GM18511 (cell line): ENCODE data around the gene OSBPL5.

Experiments
- ATAC-seq: cut with Tn5 transposase; IDR thresholded peaks from one replicate; pipeline ENCODE4 v1.9.1; 2021; ENCODE audit warnings: mild to moderate bottlenecking, moderate library complexity; ENCODE audit not compliant: unreplicated experiment

OSBPL5 gene

DNA sequence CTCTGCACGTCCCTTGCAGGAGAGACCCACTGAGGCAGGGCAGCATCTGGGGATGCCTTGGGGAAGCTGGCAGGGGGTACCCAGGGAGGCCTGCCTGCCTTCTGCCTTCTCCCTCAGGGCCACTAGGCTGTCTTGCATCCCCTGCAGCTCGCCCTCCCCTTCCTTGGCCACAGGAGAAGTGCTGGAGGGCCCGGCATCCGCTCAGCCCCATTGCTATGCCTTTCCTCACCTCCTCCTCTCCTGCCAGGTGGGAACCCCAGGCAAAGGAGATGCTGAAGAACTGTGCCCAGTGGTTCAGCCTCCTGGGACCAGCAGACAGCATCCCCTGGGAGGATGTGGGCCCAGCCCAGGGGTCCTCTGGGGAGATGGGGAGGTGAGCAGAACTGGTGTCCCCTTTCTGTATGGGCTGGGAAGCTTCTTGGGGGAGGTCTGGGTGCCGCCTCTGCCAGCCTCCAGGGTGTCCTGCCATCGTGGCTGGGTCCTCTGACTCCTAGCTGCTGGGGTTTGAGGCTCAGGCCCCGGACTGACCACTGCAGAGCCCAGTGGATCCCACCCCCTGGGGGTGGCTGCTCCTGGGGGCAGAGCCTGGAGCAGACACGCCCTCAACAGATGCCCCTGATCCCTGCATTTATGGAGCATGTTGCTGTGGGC lies 32.9 kb upstream of the OSBPL5 start:
- ATAC-seq, result no peak

DNA sequence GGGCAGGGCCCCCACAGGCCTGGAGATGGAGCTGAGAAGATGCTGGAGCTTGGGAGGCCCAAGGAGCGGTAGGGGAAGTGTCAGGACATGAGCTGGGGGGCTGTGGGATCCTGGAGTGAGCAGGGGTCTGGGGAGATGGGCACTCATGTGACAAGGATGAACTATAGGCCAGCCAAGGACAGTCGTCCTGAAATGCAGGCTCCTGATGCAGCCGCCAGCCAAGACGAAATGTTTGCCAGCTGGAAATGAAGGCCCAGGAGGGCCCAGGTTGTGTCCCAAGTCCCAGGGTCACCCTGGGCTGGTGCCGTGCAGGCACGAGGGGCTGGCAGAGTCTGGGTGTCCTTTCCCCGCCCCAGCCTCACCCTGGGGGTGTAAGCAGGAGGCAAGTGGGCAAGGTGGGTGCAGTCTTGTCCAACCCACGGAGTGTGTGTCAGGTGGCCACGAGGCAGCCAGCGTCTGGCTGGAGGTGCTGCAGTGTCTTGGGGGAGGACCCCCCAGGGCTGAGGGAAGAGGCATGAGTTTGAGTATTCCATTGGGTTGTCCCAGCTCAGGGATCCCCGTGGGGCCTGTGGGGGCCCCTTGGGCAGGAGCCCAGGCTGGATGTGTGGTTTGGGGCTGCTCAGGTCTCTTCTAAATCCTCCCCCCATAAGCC lies 32.1 kb upstream of the OSBPL5 start:
- no peak for ATAC-seq

DNA sequence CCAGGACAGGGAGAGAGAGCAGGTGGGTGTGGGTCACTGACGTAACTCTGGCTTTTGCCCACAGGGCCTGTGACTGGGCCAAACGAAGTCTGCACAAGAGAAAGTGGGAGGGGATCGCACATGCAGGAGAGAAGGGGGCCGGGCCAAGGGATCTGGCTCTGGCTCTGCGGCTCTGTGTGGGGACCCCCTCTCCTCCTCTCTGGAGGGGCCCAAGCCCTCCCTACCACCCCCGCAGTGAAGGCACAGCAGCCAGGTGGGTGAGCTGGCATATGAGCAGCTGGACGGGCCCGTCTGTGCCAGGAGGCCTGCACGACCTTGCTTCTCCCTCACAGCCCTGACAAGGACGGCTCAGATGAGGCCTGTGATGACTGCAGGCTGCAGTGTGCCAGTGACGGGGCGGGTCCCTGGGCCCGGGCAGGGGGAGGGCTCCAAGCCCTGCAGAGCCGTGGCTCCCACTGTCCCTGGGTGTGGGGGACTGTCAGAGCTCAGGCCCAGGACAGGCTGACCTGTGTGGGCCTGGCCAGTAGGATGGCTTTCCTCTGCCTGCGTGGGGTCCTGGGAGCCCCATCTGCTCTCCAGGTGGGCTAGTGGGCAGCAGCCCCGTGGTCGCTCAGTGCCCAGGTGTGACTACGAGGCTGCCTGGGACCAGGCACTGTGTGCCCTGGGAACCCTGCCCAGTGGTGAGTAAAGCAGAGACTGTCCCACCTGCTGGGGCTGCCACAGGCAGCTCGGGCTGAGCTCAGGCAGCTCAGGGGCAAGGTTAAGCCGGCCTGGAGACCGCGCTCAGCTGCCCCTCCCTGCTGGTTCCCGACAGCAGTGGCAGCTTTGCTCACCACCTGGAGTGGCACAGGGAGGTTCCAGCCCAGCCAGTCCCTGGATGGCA lies 31.3 kb upstream of the OSBPL5 start:
- ATAC-seq, result no peak

DNA sequence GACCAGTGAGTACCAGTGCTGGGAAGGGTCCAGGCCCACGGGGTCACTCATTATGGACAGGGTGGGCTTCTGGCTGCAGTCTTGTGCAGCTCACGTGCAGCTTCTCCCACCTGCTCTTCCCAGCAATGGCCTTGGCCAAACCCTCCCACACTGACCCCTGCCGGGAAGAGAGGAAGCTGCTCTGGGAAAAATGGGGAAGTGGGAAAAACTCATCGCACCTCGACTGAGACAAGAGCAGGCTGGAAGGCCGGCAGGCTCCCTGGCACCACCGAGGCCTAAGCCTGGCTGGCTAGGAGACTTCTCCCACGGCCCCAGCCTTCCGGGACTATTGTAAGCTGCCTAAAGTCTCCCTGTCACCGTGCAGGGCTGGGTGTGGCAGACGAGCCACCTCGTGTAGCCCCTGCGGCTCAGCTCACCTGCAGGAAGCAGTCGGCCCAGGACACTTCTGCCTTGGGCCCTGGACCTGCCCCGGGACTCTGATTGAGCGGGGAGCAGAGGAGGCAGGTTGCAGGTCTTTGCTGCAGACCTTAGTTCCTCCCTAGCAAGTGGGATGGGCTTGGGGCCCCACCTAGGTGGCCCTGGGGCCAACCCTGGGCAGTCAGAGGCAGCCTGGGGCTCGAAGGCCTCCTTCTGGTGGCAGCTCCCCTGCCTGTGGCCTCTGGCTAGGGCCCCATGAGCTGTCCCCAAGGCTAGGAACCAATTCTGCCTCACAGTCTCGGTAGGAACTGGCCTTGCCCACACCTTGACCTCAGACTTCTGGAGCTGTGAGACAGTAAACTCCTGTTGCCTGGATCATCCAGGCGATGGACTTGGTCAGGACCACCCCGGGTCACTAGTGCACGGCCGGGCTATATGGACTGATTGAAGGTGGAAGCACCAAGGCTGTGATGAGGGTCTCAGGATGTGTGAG lies 30.4 kb upstream of the OSBPL5 start:
- no peak for ATAC-seq

DNA sequence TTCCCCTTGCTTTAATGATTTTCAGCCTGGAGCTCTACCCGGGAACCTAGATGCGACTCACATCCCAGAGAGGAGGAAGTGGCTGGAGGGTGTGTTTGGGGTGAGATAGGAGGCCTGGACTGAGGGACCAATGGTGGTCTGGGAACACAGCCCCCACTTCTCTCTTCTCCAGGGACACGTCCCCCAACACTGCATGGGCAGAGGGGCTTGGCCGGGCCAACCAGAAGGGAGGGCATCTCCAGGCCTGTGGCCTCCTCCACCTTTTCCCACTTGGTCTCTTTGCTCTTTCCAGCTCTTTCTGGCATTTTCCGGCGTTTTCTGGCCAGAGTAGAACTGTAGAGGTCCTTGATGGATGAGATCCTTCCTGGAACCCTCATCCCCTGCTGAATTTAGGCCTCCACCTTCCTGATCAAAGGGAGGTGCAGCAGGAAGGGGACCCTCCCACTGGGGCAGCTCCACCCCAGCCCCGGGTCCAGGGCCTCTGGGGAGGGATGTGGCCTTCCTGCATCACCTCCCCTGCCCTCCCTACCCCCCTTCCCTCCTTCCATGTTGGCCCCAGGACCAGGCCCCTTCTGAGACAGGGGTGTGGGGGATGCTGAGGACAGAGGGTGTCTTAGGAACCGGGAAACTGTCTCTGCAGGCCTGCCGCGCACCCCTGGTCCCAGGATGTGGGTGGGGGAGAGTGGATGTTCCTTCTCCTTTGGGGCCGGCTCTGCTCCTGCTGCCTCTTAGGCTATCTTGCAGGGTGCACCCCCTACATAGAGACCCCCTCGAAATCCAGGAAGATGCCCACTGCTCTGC lies 29.1 kb upstream of the OSBPL5 start:
- ATAC-seq, result no peak

DNA sequence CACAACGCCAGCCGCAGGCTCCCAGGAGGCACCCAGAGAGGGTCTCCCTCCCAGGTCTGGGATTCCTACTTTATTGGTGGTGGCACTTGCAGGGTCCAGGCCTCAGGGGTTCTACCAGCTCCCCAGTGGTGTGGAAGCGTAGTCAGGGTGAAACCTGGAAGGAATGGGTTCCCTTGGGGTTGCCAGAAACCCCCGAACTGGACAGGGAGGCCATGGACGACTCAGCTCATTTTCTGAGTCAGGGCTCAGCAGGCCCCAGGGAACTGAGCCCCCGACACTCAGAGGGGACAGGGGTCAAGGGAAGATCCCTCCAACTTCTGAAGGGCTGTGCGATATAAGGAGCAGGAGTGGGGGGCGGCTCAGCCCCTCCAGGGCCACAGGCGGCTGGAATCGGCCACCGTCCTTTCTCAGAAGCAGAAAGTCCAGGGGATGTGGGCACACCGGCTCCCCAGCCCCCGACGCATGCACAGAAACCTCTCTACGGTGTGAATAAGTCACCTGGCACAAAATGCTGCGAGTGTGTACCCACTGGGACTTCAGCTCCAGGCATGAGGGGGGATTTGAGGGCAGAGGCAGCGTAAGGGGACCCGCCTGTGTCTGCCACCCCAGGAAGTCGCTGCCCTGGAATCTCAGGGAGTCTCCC lies 28.4 kb upstream of the OSBPL5 start:
- ATAC-seq, result no peak

DNA sequence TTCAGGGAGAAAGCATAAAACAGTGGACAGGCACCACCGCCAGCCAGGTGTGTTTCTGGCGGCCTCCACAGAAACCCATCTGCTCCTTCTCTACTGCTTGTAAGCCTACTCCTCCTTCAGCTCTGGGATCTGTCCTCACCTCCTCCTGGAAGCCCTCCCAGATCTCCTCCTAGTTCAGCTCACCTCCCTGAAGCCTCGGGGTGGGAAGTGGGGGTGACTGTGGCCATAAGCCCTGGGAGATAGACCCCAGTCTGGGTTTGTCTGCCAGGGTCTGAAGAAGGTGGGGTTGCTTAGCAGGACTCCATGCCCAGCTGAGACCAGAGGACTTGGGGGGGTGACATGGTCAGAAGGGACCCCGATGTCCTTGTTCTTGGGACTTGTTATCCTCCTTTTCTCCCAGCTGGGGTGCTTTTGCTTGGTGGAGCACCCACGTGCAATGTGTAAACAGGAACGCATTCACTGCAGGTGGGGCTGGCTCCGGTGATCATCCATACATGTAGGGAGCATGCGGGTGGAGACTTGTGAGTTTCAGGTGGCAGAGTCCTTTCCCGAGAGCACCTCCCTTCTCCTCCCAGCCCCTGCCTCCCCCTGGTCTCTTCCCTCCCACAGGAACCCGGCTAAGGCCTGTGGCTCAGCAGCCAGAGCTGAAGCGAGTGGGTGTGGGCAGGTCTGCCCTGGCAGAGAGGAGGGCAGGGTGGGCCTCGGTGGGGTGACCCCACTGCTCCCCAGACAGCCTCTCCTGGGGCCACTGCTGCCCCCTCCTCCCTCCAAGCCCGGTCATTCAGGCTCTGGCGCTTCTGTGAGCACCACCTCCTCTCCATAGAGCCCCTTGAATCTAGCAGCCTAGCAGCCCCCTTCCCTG lies 27.6 kb upstream of the OSBPL5 start:
- no peak for ATAC-seq

DNA sequence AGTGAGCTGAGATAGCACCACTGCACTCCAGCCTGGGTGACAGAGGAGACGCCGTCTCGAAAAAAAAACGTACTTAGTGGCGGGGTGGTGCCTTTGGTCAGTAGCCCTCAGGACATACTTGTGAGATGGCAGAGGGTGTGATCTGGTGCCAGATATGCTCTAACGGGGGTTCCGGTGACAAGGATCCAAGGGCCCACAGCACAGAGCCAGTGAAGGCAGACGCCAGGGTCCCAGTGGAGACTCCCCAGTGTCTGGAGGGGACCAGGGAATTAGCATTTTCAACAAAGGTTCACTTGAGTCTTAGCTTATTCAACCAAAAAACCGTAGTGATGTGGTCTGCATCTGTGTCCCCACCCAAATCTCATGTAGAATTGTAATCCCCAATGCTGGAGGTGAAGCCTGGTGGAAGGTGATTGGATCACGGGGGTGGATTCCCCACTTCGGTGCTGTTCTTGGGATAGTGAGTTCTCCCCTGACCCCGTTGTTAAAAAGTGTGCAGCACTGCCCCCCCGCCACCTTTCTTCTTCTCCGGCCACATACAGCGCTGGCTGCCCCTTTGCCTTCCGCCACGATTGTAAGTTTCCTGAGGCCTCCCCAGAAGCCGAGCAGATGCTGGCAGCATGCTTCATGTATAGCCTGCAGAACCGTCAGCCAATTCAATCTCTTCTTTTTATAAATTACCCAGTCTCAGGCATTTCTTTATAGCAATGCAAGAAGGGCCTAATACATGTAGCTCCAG lies 26.6 kb upstream of the OSBPL5 start:
- ATAC-seq, result no peak

DNA sequence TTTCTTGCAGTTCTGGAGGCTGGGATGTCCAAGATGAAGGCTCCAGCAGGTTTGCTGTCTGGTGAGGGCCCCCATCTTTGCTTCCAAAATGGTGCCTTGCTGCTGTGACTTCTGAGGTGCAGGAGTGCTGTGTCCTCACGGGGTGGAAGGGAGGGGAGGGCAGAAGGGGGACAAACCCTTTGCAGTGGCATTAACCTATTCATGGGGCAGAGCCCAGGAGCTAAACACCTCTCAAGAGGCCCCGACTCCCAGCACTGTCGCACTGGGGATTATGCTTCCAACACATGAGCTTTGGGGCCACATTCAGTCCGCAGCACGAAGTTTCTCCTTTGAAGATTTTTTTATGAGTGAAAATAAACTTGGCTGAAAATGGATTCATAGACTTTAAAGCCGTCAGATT lies 25.5 kb upstream of the OSBPL5 start:
- ATAC-seq, result no peak

DNA sequence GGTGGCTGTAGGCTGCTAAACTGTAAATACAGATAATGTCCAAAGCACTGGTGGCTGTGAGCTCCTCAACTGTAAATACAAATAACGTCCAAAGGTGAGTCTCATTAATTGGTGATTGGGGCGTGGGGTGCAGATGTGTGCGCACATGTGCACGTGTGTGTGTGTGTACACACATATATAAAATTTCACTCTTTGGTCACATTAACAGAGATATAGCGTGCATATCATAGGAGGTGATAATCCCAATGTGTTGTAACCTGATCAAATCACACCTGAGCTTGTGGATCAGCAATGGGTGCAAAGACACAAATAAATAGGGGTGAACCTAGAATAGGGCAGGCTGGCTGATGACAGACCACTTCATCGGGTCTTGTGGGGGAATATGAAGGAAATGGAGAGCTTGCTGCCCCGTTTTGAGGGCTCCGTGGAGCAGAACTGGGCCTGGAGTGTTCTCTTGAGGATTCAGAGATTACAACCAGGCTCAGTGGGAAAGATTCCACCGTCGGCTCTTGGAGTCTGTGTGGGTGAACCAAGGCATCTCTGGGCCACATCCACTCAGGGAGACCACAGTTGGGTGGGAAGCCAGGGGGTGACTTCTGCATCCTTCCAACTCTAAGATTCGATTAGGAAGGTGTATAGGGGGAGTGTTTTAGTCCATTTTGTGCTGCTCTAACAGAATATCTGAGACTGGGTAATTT lies 24.9 kb upstream of the OSBPL5 start:
- ATAC-seq, result no peak

DNA sequence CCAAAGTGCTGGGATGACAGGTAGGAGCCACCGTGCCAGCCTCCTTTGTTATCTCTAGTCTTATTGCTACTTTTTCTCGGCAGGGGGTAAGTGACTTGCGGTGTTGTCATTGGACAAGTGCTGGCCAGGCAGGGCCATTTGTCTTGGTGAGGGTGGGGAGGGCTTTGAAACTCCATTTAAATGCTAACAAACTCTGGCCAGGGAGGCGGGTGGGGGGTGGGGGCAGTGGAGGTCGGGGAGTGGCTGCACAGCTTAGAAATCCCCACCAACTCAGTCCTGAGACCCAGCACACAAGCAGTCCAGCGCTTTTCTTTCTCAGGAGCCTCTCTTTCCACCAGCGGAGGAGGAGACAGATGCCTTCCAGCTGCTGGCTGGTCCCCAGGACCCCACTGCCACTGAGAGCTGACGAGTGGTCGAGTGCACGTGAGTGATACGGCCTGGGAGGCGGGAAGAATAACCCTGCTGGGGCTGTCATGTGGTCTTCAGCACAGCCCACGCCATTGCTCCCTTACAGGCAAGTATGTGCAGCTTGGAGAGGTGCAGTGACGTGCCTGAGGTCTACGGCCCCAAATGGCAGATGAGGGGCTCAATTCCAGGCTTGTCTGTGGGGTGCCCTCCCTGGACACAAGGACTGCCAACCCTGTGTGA lies 24.2 kb upstream of the OSBPL5 start:
- ATAC-seq, result no peak

DNA sequence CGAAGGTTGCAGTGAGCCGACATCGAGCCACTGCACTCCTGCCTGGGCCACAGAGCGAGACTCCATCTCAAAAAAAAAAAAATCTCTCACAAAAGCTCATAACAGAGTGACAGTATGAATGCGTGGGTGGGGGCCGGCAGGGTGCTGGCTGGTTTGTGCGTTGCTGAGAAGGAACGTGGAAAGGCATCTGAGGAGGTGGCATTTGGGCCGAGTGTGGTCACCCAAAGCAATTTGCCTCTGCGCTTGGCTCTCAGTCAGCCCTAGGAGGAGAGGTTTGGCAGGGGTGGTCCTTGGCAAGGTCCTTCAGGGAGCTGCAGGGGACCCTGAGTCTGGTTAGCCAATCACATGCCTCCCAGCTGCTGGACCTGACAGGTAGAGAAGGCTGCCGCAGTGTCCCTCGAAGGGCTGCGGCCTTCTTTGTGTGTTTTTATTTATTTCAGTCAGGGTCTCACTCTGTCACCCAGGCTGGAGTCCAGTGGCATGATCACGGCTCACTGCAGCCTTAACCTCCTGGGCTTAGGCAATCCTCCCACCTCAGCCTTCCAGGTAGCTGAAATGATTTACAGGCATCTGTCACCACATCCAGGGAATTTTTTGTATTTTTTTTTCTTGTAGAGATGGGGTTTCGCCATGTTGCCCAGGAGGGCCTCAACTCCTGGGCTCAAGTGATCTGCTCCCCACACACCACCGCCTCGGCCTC lies 23.5 kb upstream of the OSBPL5 start:
- no peak for ATAC-seq

DNA sequence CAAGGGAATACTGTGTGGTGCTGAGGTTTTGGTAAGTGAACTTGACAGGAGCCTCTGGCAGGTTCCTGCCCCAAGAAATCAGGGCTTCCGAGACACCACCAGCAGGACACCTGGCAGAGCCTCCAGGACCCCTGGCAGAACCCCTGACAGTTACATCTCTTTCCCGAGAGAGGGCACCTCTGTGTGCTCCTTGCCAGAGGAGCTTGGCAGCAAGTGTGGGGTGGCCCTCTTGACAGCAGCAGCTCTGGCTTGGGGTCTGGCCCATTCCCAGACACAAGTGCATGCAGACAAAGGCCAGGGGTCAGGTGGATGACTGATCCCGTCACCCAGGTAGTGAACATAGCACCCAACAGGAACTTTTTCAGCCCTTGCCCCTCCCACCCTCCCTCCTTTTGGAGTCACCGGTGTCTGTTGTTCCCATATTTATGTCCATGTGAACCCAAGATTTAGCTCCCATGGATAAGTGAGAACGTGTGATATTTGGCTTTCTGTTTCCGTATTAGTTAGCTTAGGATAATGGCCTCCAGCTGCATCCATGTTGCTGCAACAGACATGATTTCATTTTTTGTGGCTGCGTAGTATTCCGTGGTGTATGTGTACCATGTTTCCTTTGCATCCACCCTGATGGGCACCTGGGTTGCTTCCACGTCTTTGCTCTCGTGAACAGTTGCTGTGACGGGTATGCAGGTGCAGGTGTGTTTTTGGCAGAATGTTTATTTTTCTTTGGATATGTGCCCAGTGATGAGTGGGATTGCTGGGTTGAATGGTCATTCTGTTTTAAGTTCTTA lies 21.2 kb upstream of the OSBPL5 start:
- ATAC-seq, result no peak

DNA sequence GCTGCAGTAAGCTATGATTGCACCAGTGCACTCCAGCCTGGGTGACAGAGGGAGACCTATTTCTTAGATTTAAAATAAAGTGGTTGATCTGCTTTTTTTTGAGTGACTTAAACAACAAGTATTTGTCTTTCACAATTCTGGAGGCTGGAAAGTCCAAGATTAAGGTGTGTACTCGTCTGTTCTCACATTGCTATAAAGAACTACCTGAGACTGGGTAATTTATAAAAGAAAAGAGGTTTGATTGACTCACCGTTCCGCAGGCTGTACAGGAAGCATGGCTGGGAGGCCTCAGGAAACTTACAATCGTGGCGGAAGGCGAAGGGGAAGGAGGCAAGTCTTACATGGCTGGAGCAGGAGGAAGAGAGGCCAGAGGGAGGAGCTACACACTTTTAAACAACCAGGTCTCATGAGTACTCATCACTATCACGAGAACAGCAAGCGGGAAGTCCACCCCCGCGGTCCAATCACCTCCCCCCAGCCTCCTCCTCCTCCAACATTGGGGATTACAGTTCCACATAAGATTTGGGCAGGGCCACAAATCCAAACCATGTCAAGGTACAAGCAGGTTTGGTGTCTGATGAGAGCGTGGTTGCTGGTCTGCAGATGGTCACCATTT lies 19.7 kb upstream of the OSBPL5 start:
- ATAC-seq, result no peak

DNA sequence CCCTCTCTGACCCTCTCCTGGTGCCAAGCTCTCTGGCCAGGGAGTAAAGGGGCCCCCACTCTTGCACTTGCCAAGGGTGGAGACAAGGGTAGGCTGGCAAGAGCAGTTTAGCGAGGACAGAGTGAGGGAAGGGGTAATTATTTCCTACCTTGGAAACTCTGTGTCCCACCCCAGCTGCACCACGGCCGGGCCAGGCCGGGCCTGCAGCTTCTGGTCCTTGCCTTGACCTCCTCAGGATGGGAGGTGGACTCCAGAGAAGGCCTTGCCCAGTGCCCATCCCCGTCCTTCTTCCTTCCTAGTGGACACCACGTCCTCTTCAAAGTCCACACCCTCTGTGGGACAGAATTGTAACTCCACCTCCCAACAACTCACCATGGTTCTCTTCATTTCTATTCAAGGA lies 18.4 kb upstream of the OSBPL5 start:
- ATAC-seq, result no peak
